HG03571 (cell line): ENCODE data around the gene DEF6.

ENCODE experiments used
- ATAC-seq: cut with Tn5 transposase; IDR thresholded peaks from one replicate; pipeline ENCODE4 v1.9.1; 2021; ENCODE audit not compliant: unreplicated experiment

The DEF6 gene

GRCh38 chr6:35297601-35298481 lies at the start of gene DEF6:
DEF6 (plus strand) TSS chr6:35297818; CDS start chr6:35297857, 39 bp downstream.
- peak; percentile 68 for ATAC-seq

- ATAC-seq: no peak
Measured at GRCh38 chr6:35248300-35248699, 49.3 kb upstream of the DEF6 start.

GRCh38 chr6:35248965-35249364 lies 48.7 kb upstream of the DEF6 start:
- no peak for ATAC-seq

GRCh38 chr6:35251949-35252348 lies 45.7 kb upstream of the DEF6 start:
- ATAC-seq: no peak

GRCh38 chr6:35253249-35253648 lies 44.4 kb upstream of the DEF6 start:
- ATAC-seq: no peak

GRCh38 chr6:35258336-35258735 lies 39.3 kb upstream of the DEF6 start:
- no peak for ATAC-seq

- ATAC-seq: no peak
Measured at GRCh38 chr6:35258858-35259193, 38.8 kb upstream of the DEF6 start.

GRCh38 chr6:35259194-35259947 lies 38.2 kb upstream of the DEF6 start, which contains the start of gene ZNF76:
ZNF76 (plus strand) TSS chr6:35259735; CDS start chr6:35281152, 21,417 bp downstream.
- ATAC-seq: peak; percentile 76

- peak; percentile 33 for ATAC-seq
Measured at GRCh38 chr6:35259948-35260590, 37.5 kb upstream of the DEF6 start.

GRCh38 chr6:35260591-35261570 lies 36.7 kb upstream of the DEF6 start:
- ATAC-seq: no peak

GRCh38 chr6:35262596-35262995 lies 35.0 kb upstream of the DEF6 start:
- no peak for ATAC-seq

GRCh38 chr6:35264550-35265274 lies 32.9 kb upstream of the DEF6 start:
- ATAC-seq: no peak

GRCh38 chr6:35265523-35265922 lies 32.1 kb upstream of the DEF6 start:
- no peak for ATAC-seq

GRCh38 chr6:35267446-35267845 lies 30.2 kb upstream of the DEF6 start:
- ATAC-seq: no peak

- no peak for ATAC-seq
Measured at GRCh38 chr6:35267897-35268296, 29.7 kb upstream of the DEF6 start.

- ATAC-seq: no peak
Measured at GRCh38 chr6:35272005-35272404, 25.6 kb upstream of the DEF6 start.

- no peak for ATAC-seq
Measured at GRCh38 chr6:35273822-35274559, 23.6 kb upstream of the DEF6 start.

- ATAC-seq: no peak
Measured at GRCh38 chr6:35275744-35276260, 21.8 kb upstream of the DEF6 start.

GRCh38 chr6:35278708-35279107 lies 18.9 kb upstream of the DEF6 start:
- ATAC-seq: no peak
